GM18951 (cell line): ENCODE results near the gene PSTPIP1.

ENCODE experiments used
- POLR2A ChIP-seq: IDR thresholded peaks from 4 replicates; pipeline ENCODE4 v1.6.1; 2011; ENCODE audit warnings: mild to moderate bottlenecking; ENCODE audit not compliant: insufficient read length, insufficient read depth; ENCODE audit errors: extremely low read depth
- in situ Hi-C: fragments of 300-500 bp; cut with MboI; formaldehyde crosslinking; loops from one replicate; pipeline ENCODE4 v1.12.0; 2022; ENCODE audit warnings: low sequenced_read_pairs, mixed read lengths, inconsistent platforms; ENCODE audit not compliant: unreplicated experiment

Gene PSTPIP1

DNA sequence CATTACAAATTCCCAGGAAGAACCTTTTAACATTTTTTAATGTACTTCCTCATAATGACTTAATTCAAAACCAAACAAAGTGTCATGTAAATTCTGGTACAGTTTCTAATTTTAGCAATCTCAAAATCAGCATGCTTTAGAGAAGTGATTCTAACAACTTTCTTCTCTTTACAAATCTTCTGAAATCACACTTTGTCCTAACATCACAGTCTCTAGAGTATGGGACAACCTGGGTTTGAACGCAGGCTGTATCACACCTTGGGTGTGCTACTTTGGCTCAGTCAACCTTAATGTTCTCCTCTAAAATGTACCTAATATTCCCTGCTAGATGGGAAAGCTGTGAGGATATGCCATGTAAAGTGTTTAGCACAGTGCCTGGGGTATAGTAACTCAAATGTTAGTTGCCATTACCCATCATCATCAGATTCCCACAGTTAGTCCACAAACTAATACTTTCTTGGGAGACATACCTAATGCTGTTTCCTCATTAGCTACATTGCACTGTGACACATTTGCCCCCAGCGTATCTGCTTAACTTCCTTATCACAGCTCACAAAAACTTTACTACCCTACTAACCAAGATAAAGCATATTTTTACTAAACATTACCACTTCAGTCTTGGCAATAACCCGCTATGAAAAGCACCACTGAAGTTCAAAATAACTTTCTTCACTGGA is 72.9 kb downstream of the PSTPIP1 start:
- in situ Hi-C loops = no loop called here

DNA sequence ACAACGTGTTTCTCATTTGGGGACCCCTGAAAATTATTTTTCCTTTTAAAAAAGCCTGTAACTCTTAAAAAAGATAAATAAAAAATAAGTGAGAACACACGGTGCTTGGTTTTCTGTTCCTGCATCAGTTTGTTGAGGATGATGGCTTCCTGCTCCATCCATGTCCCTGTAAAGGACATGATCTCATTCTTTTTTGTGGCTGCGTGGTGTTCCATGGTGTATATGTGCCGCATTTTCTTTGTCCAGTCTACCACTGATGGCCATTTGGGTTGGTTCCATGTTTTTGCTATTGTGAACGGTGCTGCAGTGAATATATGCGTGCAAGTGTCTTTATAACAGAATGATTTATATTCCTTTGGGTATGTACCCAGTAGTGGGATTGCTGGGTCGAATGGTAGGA is 73.7 kb downstream of the PSTPIP1 start:
- no peak for TF ChIP-seq POLR2A
- in situ Hi-C loops = no loop called here

More for the DNA sequence above, 72.9 kb downstream of the PSTPIP1 start:
- TF ChIP-seq POLR2A = no peak

DNA sequence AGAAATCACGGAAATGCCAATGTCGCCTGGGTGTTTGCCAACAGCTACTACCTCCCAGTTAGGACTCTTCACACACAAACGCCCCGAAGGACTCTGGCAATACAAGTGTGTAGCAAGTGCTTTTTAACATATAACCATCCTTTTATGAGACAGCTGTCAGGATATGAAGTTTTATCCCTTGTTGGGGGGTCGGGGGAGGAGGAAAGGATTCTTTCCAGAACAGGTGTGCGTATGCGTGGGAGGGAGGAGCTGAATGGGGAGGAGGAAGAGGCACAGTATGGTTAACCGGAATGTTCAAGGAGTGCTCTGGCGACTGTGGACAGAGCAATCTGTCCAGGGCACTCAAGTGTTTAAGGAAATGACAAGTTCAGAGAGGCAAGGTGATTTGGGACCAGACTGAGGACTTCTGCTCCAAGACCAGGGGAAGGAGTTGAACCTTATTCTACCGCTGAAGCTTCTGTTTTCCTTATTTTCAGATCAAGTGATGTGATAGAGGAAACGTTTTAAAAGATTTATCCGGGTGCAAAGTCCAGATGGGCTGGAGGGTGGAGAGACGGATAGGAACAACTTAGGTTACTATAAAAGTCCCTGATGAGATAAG is 74.7 kb downstream of the PSTPIP1 start:
- in situ Hi-C loops = no loop called here
- no peak for TF ChIP-seq POLR2A

DNA sequence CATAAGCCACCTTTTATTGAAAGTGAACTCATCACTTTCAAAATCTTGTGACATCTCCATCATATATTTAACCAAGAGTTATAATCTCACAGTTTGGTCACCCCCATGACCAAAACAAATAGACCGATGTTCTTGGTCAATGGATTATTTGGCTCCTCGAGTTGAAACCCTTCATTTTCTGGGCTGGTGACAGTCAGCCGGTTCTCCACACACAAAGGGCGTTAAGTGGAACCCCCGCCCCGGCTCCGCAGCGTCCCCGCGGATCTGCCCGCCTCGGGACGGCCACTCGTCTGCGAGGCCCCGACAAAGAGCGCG is 75.2 kb downstream of the PSTPIP1 start:
- TF ChIP-seq POLR2A = no peak
- in situ Hi-C loops = no loop called here

DNA sequence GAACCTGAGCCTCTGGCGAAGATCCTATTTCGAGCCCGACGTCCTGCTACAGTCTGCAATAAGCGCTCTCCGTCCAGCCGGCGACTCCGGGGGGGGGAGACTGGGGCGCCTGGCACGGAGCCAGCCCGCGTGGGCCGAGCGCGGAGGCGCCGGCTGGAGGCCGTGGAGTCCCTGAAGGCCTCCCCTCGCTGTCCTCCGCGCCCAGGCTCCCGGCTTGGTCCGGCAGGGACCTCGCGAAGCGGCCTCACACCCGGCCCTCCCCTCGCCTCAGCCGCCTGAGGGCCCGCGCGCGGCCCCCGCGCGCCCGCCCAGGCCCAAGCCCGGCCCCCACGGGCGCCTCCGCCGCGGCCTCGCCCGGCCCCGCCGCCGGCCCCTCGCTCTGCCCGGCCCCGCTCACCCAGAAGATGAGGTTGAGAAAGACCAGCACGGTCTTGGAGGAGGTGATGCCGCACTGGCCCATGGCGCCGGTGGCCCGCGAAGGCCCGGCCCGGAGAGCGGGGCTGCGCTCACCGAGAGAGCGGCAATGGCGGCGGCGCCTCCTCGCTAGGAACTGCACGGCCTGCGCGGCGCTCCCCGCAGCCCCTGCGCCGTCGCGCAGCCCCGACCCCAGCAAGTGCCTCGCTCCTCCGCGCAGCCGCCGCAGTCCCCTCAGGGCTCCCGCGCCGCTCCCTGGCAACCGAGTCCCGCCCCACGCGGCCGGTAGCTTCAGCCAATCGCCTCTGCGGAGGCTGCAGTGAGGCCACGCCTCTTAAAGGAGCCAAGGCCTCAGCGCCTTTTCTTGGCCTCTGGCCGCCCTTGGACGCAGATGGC is 75.8 kb downstream of the PSTPIP1 start, which contains the start of gene TSPAN3:
Gene TSPAN3, minus strand, starts transcription at position 615 of the 810 bp plus-strand sequence. Its CDS starts 155 bp downstream, at position 460.
- TF ChIP-seq POLR2A = peak; percentile 83
- in situ Hi-C loops = no loop called here

DNA sequence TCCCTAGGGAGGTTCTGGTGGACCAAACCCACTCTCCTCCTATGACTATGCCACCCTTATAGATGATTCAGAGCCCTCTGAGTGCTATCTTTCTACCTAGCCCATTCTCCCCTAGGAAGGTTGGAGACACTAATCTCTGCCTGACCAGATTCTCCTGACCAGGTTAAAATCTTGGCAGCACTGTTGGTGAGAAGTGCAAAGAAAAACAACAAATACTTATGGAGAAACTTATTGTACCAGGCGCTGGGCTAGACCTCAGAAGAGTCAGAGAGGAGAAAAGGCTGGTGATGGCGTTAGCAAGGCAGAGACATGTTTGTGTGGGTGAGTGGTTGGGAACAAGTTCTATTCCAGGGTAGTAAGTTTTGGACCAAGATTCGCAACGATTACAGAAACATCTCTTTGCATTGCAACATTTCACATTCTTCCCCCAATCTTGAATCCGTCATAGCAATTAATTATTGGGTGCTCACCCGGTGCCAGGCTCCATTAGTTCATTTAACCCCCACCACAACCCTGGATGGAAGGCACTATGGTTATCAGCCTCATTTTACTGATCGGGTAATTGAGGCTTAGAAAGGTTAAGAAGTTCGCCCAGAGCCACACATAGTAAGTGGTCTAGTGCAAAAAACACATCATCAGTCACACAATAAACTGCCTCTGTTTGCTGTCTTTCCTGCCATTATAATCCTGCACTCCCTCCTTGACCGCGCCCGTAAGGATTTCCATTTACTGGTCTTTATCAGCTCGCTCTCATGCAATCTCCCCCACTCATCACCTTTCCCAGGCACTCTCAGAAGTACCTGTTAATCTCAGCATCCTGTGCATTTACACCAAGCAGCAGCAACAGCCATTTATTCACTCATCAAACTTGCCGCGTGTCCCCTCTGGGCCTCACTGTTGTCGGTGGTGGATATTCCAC is 76.6 kb downstream of the PSTPIP1 start:
- TF ChIP-seq POLR2A = no peak
- in situ Hi-C loops = no loop called here

DNA sequence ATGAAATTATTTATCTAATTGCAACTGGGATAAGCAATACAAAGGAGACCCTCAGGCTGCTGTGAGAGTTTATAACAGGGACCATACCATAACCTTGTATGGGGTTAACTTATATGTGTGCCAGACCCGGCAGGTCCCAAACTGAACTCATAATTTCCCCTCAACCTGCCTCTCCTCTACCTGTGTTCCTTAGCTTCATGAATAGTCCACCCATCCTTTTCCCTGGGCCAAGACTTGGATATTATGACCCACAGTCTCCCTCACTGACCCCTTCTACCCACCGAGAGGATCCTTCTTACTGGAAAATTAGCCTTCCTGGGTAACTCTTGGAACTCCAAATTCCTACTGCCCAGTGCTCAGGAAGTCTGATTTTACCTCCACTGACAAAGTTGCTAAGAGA is 79.4 kb downstream of the PSTPIP1 start:
- TF ChIP-seq POLR2A = no peak
- in situ Hi-C loops = no loop called here

DNA sequence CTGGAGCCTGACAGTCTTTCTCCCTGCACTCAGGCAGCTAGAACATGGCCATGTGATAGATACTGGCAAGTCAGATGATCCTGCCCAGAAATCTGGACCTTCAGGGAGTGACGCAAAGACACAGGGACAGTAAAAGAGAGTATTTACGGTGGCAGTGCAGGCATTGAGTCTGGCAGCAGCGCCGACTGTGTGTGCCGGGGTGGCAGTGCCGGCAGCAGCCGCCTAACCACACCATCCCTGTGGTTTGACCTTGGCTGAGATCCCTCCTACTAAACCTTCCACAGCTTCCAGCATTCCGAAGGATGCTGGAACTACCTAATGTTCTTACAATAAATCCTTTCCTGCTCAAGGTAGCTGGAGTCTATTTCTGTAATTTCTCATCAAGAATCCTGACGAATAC is 80.6 kb downstream of the PSTPIP1 start:
- in situ Hi-C loops = no loop called here
- no peak for TF ChIP-seq POLR2A

DNA sequence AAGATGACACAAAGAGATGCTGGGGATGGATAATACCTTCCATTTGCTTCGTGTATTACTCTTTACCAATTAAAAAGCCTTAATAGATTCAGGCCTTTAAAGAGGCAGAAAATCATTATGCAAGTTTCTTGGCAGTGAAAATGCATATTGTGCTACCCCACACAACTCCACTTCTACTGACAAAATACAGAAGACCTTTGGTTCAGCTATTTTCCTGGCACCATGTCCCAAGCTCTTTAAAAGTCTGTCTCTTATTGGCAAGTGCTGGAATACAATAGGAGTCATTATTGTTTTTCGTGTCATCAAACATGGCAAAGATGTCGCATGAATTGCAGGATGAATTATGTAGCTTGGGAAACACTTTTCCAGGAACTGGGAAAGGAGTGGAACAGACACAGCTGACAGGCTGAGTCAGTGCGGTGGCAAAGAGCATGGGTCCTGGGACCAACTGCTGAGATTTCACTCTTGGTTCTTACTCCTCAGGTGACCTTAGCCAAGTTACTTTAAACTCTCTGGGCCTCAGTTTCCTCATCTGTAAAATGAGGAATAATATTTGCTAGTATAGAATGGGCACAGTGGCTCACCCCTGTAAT is 81.5 kb downstream of the PSTPIP1 start:
- no peak for TF ChIP-seq POLR2A
- in situ Hi-C loops = no loop called here

DNA sequence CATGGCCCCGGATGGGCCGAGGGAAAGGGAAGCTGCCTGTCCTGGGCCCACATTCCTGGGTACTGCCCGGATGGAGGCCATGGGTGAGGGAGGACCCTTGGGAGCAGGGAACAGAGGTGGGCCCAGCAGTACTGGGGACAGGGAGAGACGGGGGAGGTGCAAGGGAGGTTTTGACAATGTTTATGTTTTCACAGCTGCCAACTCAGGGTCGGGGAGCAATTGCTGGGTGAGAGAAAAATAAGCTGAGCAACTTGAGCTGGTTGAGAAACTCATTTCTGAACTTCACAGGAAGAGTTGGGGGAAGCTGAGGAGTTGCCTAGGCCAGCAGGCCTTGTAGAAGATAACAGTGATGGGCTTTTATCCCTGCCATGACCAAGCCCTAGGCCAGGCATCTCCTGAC is 87.0 kb downstream of the PSTPIP1 start:
- in situ Hi-C loops = no loop called here
- TF ChIP-seq POLR2A = no peak

DNA sequence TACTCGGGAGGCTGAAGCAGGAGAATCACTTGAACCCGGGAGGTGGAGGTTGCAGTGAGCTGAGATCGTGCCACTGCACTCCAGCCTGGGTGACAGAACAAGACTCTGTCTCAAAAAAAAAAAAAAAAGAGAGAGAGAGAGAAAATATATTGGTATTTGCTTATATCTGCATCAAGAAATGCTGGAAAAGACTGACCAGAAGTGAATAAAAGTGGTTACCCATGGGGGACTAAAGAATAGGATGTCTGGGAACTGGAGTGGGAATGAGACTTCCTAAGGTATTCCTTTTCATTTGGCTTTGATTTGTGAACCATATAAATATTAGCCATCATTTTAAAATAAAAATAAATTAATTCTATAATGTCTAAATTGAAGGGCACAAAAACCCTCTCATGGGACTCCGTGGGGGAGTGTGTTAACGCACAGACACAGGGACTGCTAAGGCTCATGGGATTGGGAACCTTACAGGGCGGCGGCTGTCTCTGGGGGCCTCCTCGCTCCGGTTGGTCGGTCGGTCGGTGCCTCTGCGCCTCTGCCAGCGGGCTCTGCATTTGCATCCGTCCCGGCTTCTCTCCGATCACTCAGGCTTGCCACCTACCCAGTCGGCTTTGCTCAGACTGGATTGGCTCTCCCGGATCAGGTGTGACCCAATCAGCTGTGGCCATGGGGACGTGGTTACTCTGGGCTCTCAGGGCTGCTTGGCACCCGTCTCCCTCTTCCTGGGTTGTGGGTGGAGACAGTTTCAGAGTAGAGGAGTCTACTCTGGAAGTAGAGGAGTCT is 88.6 kb downstream of the PSTPIP1 start:
- TF ChIP-seq POLR2A = no peak
- in situ Hi-C loops = no loop called here

DNA sequence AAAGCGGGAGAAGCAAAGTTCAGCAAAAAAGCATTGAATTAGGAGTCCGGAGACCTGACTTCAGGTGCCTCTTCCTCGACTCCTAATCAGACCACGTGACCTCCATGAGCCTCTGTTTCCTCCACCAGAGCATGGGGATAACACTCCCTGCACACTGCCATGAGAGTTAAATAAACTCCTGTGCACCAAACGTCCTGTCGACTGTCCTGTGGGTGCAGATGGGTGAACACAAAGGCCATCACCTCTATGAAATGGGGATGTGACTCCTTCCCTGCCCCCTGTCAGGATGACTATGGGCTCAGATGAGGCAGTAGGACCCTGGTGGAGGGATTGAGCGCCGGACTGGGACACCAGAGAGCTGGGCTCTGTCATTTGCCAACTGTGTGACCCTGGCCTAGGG is 89.5 kb downstream of the PSTPIP1 start:
- no peak for TF ChIP-seq POLR2A
- in situ Hi-C loops = no loop called here
